Activated T-cell treated with anti-CD3 and anti-CD28 coated beads, Interleukin-2, amount 50 U/mL, for 1 hour (primary cell): ENCODE measurements around the gene NAA60.
"Not testable (repeated sequence)": the region's sequence is repeated elsewhere in the genome, so short reads cannot be mapped to it uniquely, and the experiment has no call there.

ENCODE experiments used
- DNase-seq: peaks from one replicate; pipeline ENCODE4 v3.0.0-alpha.2; 2020

The NAA60 gene

GRCh38 chr16:3465301-3465700, 21.8 kb downstream of the NAA60 start:
- no peak for DNase-seq

- no peak for DNase-seq
Measured at GRCh38 chr16:3465911-3466584, 22.6 kb downstream of the NAA60 start.

DNA sequence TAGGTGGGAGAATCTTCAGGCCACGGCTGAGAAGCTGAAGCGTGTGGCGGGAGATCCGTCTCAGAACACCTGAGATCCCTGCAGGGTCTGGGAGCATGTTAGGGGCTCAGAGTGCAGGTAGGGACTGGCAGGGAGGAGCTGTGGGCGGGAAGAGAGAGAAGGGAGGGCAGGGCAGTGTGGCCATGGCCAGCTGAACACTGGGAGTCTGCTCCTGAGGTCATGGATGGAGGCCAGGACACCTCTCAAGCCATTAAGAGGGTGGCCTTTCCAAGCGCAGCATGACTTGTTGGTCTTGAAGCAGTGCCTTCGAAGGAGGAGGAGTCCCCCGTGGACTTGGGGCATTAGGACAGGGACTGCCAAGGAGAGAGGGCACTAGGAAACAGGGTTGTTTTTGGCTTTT, 23.7 kb downstream of the NAA60 start:
- no peak for DNase-seq

- DNase-seq, result no peak
Measured at GRCh38 chr16:3467921-3468320, 24.4 kb downstream of the NAA60 start.

- no peak for DNase-seq
Measured at GRCh38 chr16:3468501-3468900, 25.0 kb downstream of the NAA60 start.

GRCh38 chr16:3469736-3470135, 26.3 kb downstream of the NAA60 start:
- no peak for DNase-seq

DNA sequence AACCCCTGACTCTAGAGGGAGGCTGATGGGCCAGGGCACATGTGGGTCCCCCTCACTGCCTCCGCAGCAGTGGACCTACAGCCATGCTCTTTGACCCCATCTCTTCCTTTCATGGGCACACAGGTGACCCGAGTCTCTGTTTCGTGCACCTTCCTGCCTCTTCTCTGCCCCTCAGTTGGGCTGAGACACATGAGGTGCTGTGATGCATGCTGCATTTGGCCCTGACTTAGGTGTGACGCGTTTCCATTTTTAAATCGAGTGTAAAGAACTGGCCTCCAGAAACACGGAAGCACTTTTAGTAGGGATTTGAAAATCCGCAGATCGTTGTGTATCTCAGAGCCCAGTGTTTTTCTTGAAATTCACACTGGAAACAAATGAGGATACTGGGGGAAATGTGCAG, 27.2 kb downstream of the NAA60 start:
- no peak for DNase-seq

- no peak for DNase-seq
Measured at GRCh38 chr16:3471518-3472176, 28.2 kb downstream of the NAA60 start.

- DNase-seq, result no peak
Measured at GRCh38 chr16:3472878-3473595, 29.6 kb downstream of the NAA60 start.

DNA sequence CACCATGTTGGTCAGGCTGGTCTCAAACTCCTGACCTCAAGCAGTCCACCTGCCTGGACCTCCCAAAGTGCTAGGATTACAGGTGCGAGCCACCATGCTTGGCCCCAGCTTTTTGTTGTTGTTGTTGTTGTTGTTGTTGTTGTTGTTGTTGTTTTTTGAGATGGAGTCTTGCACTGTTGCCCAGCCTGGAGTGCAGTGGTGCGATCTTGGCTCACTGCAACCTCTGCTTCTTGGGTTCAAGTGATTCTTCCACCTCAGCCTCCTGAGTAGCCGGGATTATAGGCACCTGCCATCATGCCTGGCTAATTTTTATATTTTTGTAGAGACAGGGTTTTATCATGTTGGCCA, 30.1 kb downstream of the NAA60 start:
- DNase-seq, result not testable (repeated sequence)

- no peak for DNase-seq
Measured at GRCh38 chr16:3474136-3474779, 30.8 kb downstream of the NAA60 start.

- not testable (repeated sequence) for DNase-seq
Measured at GRCh38 chr16:3474870-3475269, 31.4 kb downstream of the NAA60 start.

GRCh38 chr16:3475604-3476375, 32.3 kb downstream of the NAA60 start:
- no peak for DNase-seq

- no peak for DNase-seq
Measured at GRCh38 chr16:3476409-3476808, 32.9 kb downstream of the NAA60 start.

GRCh38 chr16:3478242-3478925, 34.9 kb downstream of the NAA60 start:
- DNase-seq, result no peak

GRCh38 chr16:3479654-3480216, 36.3 kb downstream of the NAA60 start:
- no peak for DNase-seq

DNA sequence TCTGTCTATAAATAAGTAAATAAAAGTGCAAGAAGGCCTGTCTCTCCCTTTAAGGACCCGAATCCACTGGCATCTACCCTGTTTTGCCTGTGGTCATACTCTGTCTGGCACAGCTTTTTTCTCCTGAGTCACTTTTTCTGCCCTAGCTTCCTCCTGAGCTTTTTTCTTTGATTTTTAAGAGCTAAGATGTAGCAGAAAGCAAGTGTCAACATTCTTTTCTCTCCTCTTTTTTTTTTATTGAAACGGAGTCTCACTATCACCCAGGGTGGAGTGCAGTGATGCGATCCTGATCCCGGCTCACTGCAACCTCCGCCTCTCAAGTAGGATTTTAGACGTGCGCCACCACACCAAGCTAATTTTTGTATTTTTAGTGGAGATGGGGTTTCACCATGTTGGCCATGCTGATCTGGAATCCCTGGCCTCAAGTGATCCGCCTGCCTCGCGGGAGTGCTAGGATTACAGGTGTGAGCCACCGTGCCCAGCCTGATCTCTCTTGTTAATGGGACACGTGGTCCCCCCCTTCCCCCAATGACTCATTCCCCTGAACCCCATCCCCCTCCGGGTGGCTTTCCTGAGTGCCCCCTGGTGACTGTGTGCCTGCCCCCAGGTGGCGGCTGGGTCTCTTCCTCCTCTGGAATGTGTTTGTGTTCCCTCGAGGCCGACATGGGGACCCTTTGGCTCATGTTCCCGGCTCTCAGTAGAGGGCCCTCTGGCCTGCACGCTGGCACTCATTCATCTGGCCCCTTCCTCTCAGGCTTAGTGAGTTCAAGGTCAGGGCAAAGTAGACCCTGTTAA, 37.6 kb downstream of the NAA60 start:
- no peak for DNase-seq

- no peak for DNase-seq
Measured at GRCh38 chr16:3481696-3482658, 38.5 kb downstream of the NAA60 start.

DNA sequence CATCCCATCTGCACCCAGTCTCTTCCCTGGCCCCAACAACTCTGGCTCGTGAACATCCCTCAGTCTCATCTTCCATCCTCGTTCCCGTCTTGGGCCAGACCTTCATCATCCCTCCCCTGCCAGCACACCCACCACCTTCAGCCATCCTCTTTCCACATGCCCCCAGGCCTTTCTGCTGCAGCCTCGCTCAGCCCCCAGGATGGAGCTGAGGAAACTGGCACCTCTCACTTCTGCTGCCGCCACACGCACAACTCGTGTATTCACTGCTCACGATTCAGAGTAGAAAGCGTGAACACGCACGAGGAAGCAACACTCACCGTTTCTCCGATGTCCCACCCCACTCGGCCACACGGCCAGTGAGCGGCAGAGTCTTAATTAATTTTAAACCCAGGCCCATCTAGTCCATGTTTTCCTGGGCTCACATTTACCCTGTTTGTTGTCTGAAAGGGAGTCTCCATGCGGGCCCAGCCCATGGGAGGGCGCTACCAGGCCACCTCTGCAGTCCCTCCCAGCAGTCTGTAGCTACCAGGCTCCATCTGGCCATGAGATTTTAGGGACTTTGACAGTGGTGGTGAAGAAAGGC, 39.3 kb downstream of the NAA60 start:
- DNase-seq, result no peak
